OCI-LY3 (cell line): Measurements from ENCODE around the gene TNKS1BP1.

Experiments used
- CTCF ChIP-seq: fragments of 200-600, 300-600 bp; sonication (generic); IDR thresholded peaks from 2 replicates; pipeline ENCODE4 v1.5.1; 2014; ENCODE audit warnings: antibody characterized with exemption, low read length, low read depth
- EZH2phosphoT487 ChIP-seq: fragments of 200-600 bp; shearing (Covaris generic); IDR thresholded peaks from 2 replicates; pipeline ENCODE4 v1.6.1; 2018; ENCODE audit warnings: antibody characterized with exemption, mixed run types, low read depth

GRCh38 chr11:57356268-57356667, 31.5 kb upstream of the TNKS1BP1 start:
- no peak for TF ChIP-seq CTCF
- TF ChIP-seq EZH2phosphoT487, result no peak
